ENCODE results near the gene TUBB2B.

Gene TUBB2B

GRCh38 chr6:3206339-3207015 lies 21.0 kb downstream of the TUBB2B start:
- no peak overlapping the region for H3K4me3 ChIP-seq (ENCODE audit: control insufficient read depth in 1 of 7, extremely low read depth in 1 of 7, insufficient read depth in 4 of 7, low read depth in 2 of 7, low read length in 6 of 7)
- ChIA-PET POLR2A (no interaction called here), CTCF (no interaction called here)
- H3K4me1 ChIP-seq (ENCODE audit: control extremely low read depth in 1 of 4, control insufficient read depth in 4 of 4, insufficient read depth in 4 of 4, low read length in 3 of 4): no peaks in the 10 kb centered on the region
- H3K9me3 ChIP-seq (ENCODE audit: control extremely low read depth in 1 of 5, control insufficient read depth in 4 of 5, insufficient read depth in 2 of 5, low read depth in 1 of 5, low read length in 4 of 5): peaks cover 0 to 6% (median 0%) of the 10 kb centered on the region in 5 experiments
- peaks cover 0 to 27% (median 13%) of the 10 kb centered on the region in 5 experiments for H3K27me3 ChIP-seq (replicated peaks in 2 of 5; ENCODE audit: control insufficient read depth in 4 of 5, insufficient read depth in 5 of 5, low read length in 4 of 5)
- no peak overlapping the region for H3K27ac ChIP-seq (ENCODE audit: insufficient read depth in 1 of 2, low read depth in 1 of 2, low read length in 2 of 2, poor library complexity in 1 of 2, severe bottlenecking in 2 of 2)
- H3K36me3 ChIP-seq (ENCODE audit: control insufficient read depth in 4 of 4, insufficient read depth in 4 of 4, low read length in 3 of 4): no peaks in the 10 kb centered on the region
- 84% methylated on average over 3 of the region's 7 CpGs for WGBS (ENCODE audit: insufficient coverage)
- no peak for DNase-seq

GRCh38 chr6:3205913-3206312 lies 21.5 kb downstream of the TUBB2B start:
- POLR2A ChIA-PET: no interaction called here
- Histone ChIP-seq H3K4me1 (ENCODE audit: control extremely low read depth in 1 of 4, control insufficient read depth in 4 of 4, insufficient read depth in 4 of 4, low read length in 3 of 4) (no peaks in the 10 kb centered on the region), H3K4me3 (ENCODE audit: control insufficient read depth in 1 of 7, extremely low read depth in 1 of 7, insufficient read depth in 4 of 7, low read depth in 2 of 7, low read length in 6 of 7) (no peak overlapping the region), H3K27ac (ENCODE audit: insufficient read depth in 1 of 2, low read depth in 1 of 2, low read length in 2 of 2, poor library complexity in 1 of 2, severe bottlenecking in 2 of 2) (no peak overlapping the region), H3K36me3 (ENCODE audit: control insufficient read depth in 4 of 4, insufficient read depth in 4 of 4, low read length in 3 of 4) (no peaks in the 10 kb centered on the region), H3K9me3 (ENCODE audit: control extremely low read depth in 1 of 5, control insufficient read depth in 4 of 5, insufficient read depth in 2 of 5, low read depth in 1 of 5, low read length in 4 of 5) (peaks cover 0 to 6% (median 0%) of the 10 kb centered on the region in 5 experiments), H3K27me3 (replicated peaks in 2 of 5; ENCODE audit: control insufficient read depth in 4 of 5, insufficient read depth in 5 of 5, low read length in 4 of 5) (peaks cover 0 to 26% (median 13%) of the 10 kb centered on the region in 5 experiments)
- WGBS (ENCODE audit: insufficient coverage): 85% methylated on average over 2 of the region's 4 CpGs
- DNase-seq: no peak
- CTCF ChIA-PET: no interaction called here

- H3K27ac ChIP-seq (ENCODE audit: insufficient read depth in 1 of 2, low read depth in 1 of 2, low read length in 2 of 2, poor library complexity in 1 of 2, severe bottlenecking in 2 of 2): no peak overlapping the region
- no peak overlapping the region for H3K4me3 ChIP-seq (ENCODE audit: control insufficient read depth in 1 of 7, extremely low read depth in 1 of 7, insufficient read depth in 4 of 7, low read depth in 2 of 7, low read length in 6 of 7)
- CTCF ChIA-PET: interaction anchor here (0.7 kb wide), 1 partner anchor 561 kb away, joined by 3 read pairs; no protein-coding TSS in a partner anchor
- POLR2A ChIA-PET: no interaction called here
- WGBS (ENCODE audit: insufficient coverage): 96% methylated on average over 5 of the region's 6 CpGs
- no peak for DNase-seq
- H3K4me1 ChIP-seq (ENCODE audit: control extremely low read depth in 1 of 4, control insufficient read depth in 4 of 4, insufficient read depth in 4 of 4, low read length in 3 of 4): no peaks in the 10 kb centered on the region
- H3K36me3 ChIP-seq (ENCODE audit: control insufficient read depth in 4 of 4, insufficient read depth in 4 of 4, low read length in 3 of 4): no peaks in the 10 kb centered on the region
- H3K27me3 ChIP-seq (replicated peaks in 2 of 5; ENCODE audit: control insufficient read depth in 4 of 5, insufficient read depth in 5 of 5, low read length in 4 of 5): peaks cover 0 to 26% (median 12%) of the 10 kb centered on the region in 5 experiments
- peaks cover 0 to 6% (median 0%) of the 10 kb centered on the region in 5 experiments for H3K9me3 ChIP-seq (ENCODE audit: control extremely low read depth in 1 of 5, control insufficient read depth in 4 of 5, insufficient read depth in 2 of 5, low read depth in 1 of 5, low read length in 4 of 5)
Observed at GRCh38 chr6:3204921-3205320, 22.5 kb downstream of the TUBB2B start.

GRCh38 chr6:3202999-3203696 lies 24.3 kb downstream of the TUBB2B start:
- POLR2A ChIA-PET: no interaction called here
- WGBS (ENCODE audit: insufficient coverage): 88% methylated on average over 5 of the region's 7 CpGs

GRCh38 chr6:3201388-3201787 lies 26.1 kb downstream of the TUBB2B start:
- CTCF ChIA-PET: no interaction called here

More at GRCh38 chr6:3202999-3203696, 24.3 kb downstream of the TUBB2B start:
- H3K4me3 ChIP-seq (ENCODE audit: control insufficient read depth in 1 of 7, extremely low read depth in 1 of 7, insufficient read depth in 4 of 7, low read depth in 2 of 7, low read length in 6 of 7): no peak overlapping the region
- H3K4me1 ChIP-seq (ENCODE audit: control extremely low read depth in 1 of 4, control insufficient read depth in 4 of 4, insufficient read depth in 4 of 4, low read length in 3 of 4): no peaks in the 10 kb centered on the region
- H3K27ac ChIP-seq (ENCODE audit: insufficient read depth in 1 of 2, low read depth in 1 of 2, low read length in 2 of 2, poor library complexity in 1 of 2, severe bottlenecking in 2 of 2): no peak overlapping the region
- CTCF ChIA-PET: interaction anchor here (0.7 to 1.7 kb wide), 4 partner anchors 9 to 14 kb away, joined by 3 to 7 read pairs (median 4); no protein-coding TSS in a partner anchor
- DNase-seq: peak in 2 of 3 donors; percentile 22 to 62
- H3K27me3 ChIP-seq (replicated peaks in 2 of 5; ENCODE audit: control insufficient read depth in 4 of 5, insufficient read depth in 5 of 5, low read length in 4 of 5): peaks cover 0 to 11% (median 9%) of the 10 kb centered on the region in 5 experiments
- no peaks in the 10 kb centered on the region for H3K36me3 ChIP-seq (ENCODE audit: control insufficient read depth in 4 of 4, insufficient read depth in 4 of 4, low read length in 3 of 4)
- H3K9me3 ChIP-seq (ENCODE audit: control extremely low read depth in 1 of 5, control insufficient read depth in 4 of 5, insufficient read depth in 2 of 5, low read depth in 1 of 5, low read length in 4 of 5): peaks cover 0 to 6% (median 0%) of the 10 kb centered on the region in 5 experiments

GRCh38 chr6:3200682-3201081 lies 26.8 kb downstream of the TUBB2B start:
- no peaks in the 10 kb centered on the region for H3K4me1 ChIP-seq (ENCODE audit: control extremely low read depth in 1 of 4, control insufficient read depth in 4 of 4, insufficient read depth in 4 of 4, low read length in 3 of 4)
- no peak for DNase-seq
- ChIA-PET POLR2A (no interaction called here), CTCF (no interaction called here)
- H3K4me3 ChIP-seq (ENCODE audit: control insufficient read depth in 1 of 7, extremely low read depth in 1 of 7, insufficient read depth in 4 of 7, low read depth in 2 of 7, low read length in 6 of 7): no peak overlapping the region
- H3K36me3 ChIP-seq (ENCODE audit: control insufficient read depth in 4 of 4, insufficient read depth in 4 of 4, low read length in 3 of 4): no peaks in the 10 kb centered on the region
- peaks cover 0 to 4% (median 0%) of the 10 kb centered on the region in 5 experiments for H3K27me3 ChIP-seq (replicated peaks in 2 of 5; ENCODE audit: control insufficient read depth in 4 of 5, insufficient read depth in 5 of 5, low read length in 4 of 5)
- no peak overlapping the region for H3K27ac ChIP-seq (ENCODE audit: insufficient read depth in 1 of 2, low read depth in 1 of 2, low read length in 2 of 2, poor library complexity in 1 of 2, severe bottlenecking in 2 of 2)
- peaks cover 0 to 6% (median 0%) of the 10 kb centered on the region in 5 experiments for H3K9me3 ChIP-seq (ENCODE audit: control extremely low read depth in 1 of 5, control insufficient read depth in 4 of 5, insufficient read depth in 2 of 5, low read depth in 1 of 5, low read length in 4 of 5)

More at GRCh38 chr6:3201388-3201787, 26.1 kb downstream of the TUBB2B start:
- peaks cover 0 to 5% (median 3%) of the 10 kb centered on the region in 5 experiments for H3K27me3 ChIP-seq (replicated peaks in 2 of 5; ENCODE audit: control insufficient read depth in 4 of 5, insufficient read depth in 5 of 5, low read length in 4 of 5)
- DNase-seq: no peak
- POLR2A ChIA-PET: no interaction called here
- H3K36me3 ChIP-seq (ENCODE audit: control insufficient read depth in 4 of 4, insufficient read depth in 4 of 4, low read length in 3 of 4): no peaks in the 10 kb centered on the region
- peaks cover 0 to 6% (median 0%) of the 10 kb centered on the region in 5 experiments for H3K9me3 ChIP-seq (ENCODE audit: control extremely low read depth in 1 of 5, control insufficient read depth in 4 of 5, insufficient read depth in 2 of 5, low read depth in 1 of 5, low read length in 4 of 5)
- WGBS (ENCODE audit: insufficient coverage): 100% methylated on average over 1 of the region's 2 CpGs
- H3K4me3 ChIP-seq (ENCODE audit: control insufficient read depth in 1 of 7, extremely low read depth in 1 of 7, insufficient read depth in 4 of 7, low read depth in 2 of 7, low read length in 6 of 7): no peak overlapping the region
- H3K4me1 ChIP-seq (ENCODE audit: control extremely low read depth in 1 of 4, control insufficient read depth in 4 of 4, insufficient read depth in 4 of 4, low read length in 3 of 4): no peaks in the 10 kb centered on the region
- H3K27ac ChIP-seq (ENCODE audit: insufficient read depth in 1 of 2, low read depth in 1 of 2, low read length in 2 of 2, poor library complexity in 1 of 2, severe bottlenecking in 2 of 2): no peak overlapping the region

GRCh38 chr6:3199382-3199781 lies 28.1 kb downstream of the TUBB2B start:
- no peak for DNase-seq
- WGBS (ENCODE audit: insufficient coverage): 94% methylated on average over 4 of the region's 5 CpGs
- Histone ChIP-seq H3K9me3 (ENCODE audit: control extremely low read depth in 1 of 5, control insufficient read depth in 4 of 5, insufficient read depth in 2 of 5, low read depth in 1 of 5, low read length in 4 of 5) (peaks cover 0 to 2% (median 0%) of the 10 kb centered on the region in 5 experiments), H3K27ac (ENCODE audit: insufficient read depth in 1 of 2, low read depth in 1 of 2, low read length in 2 of 2, poor library complexity in 1 of 2, severe bottlenecking in 2 of 2) (no peak overlapping the region), H3K4me3 (ENCODE audit: control insufficient read depth in 1 of 7, extremely low read depth in 1 of 7, insufficient read depth in 4 of 7, low read depth in 2 of 7, low read length in 6 of 7) (no peak overlapping the region), H3K36me3 (ENCODE audit: control insufficient read depth in 4 of 4, insufficient read depth in 4 of 4, low read length in 3 of 4) (no peaks in the 10 kb centered on the region), H3K27me3 (replicated peaks in 2 of 5; ENCODE audit: control insufficient read depth in 4 of 5, insufficient read depth in 5 of 5, low read length in 4 of 5) (peaks cover 0 to 4% (median 0%) of the 10 kb centered on the region in 5 experiments), H3K4me1 (ENCODE audit: control extremely low read depth in 1 of 4, control insufficient read depth in 4 of 4, insufficient read depth in 4 of 4, low read length in 3 of 4) (no peaks in the 10 kb centered on the region)
- POLR2A ChIA-PET: no interaction called here
- CTCF ChIA-PET: interaction anchor here (0.9 kb wide), 1 partner anchor 9 kb away, joined by 3 read pairs; no protein-coding TSS in a partner anchor

Measured in common myeloid progenitor, CD34-positive (primary cell).